Measurements from ENCODE around the gene ZC3H18.
"Not testable (repeated sequence)": the region's sequence is repeated elsewhere in the genome, so short reads cannot be mapped to it uniquely, and the experiment has no call there.

The ZC3H18 gene

GRCh38 chr16:88654363-88655052, 84.3 kb downstream of the ZC3H18 start:
- no peak for DNase-seq (ENCODE audit: low read depth)

- no peak for DNase-seq (ENCODE audit: low read depth)
Observed at GRCh38 chr16:88655053-88655732, 85.0 kb downstream of the ZC3H18 start.

- no peak for DNase-seq (ENCODE audit: low read depth)
Observed at GRCh38 chr16:88655733-88656281, 85.6 kb downstream of the ZC3H18 start.

- no peak for DNase-seq (ENCODE audit: low read depth)
Observed at GRCh38 chr16:88656291-88656980, 86.2 kb downstream of the ZC3H18 start.

GRCh38 chr16:88657371-88657770, 87.2 kb downstream of the ZC3H18 start:
- no peak for DNase-seq (ENCODE audit: low read depth)

- DNase-seq (ENCODE audit: low read depth), result no peak
Observed at GRCh38 chr16:88658714-88659113, 88.5 kb downstream of the ZC3H18 start.

GRCh38 chr16:88659160-88659559, 89.0 kb downstream of the ZC3H18 start:
- DNase-seq (ENCODE audit: low read depth), result no peak

GRCh38 chr16:88661468-88661867, 91.3 kb downstream of the ZC3H18 start:
- DNase-seq (ENCODE audit: low read depth), result no peak

- DNase-seq (ENCODE audit: low read depth), result no peak
Observed at GRCh38 chr16:88662222-88662842, 92.1 kb downstream of the ZC3H18 start.

GRCh38 chr16:88662843-88663606, 92.8 kb downstream of the ZC3H18 start, which contains the start of gene MVD:
MVD (minus strand) TSS chr16:88663091; CDS start chr16:88663080, 11 bp downstream.
- peak; percentile 95 for DNase-seq (ENCODE audit: low read depth)

- no peak for DNase-seq (ENCODE audit: low read depth)
Observed at GRCh38 chr16:88665148-88665547, 94.9 kb downstream of the ZC3H18 start.

- no peak for DNase-seq (ENCODE audit: low read depth)
Observed at GRCh38 chr16:88665570-88665969, 95.4 kb downstream of the ZC3H18 start.

- DNase-seq (ENCODE audit: low read depth), result no peak
Observed at GRCh38 chr16:88667461-88667860, 97.3 kb downstream of the ZC3H18 start.

- not testable (repeated sequence) for DNase-seq (ENCODE audit: low read depth)
Observed at GRCh38 chr16:88669493-88669892, 99.3 kb downstream of the ZC3H18 start.

GRCh38 chr16:88669980-88670379, 99.8 kb downstream of the ZC3H18 start:
- DNase-seq (ENCODE audit: low read depth), result peak; percentile 61

- DNase-seq (ENCODE audit: low read depth), result no peak
Observed at GRCh38 chr16:88671806-88672205, 101.6 kb downstream of the ZC3H18 start.

GRCh38 chr16:88672776-88673175, 102.6 kb downstream of the ZC3H18 start:
- DNase-seq (ENCODE audit: low read depth), result no peak

GRCh38 chr16:88673716-88674379, 103.6 kb downstream of the ZC3H18 start:
- DNase-seq (ENCODE audit: low read depth), result no peak

- DNase-seq (ENCODE audit: low read depth), result no peak
Observed at GRCh38 chr16:88676502-88677242, 106.5 kb downstream of the ZC3H18 start.

- no peak for DNase-seq (ENCODE audit: low read depth)
Observed at GRCh38 chr16:88677721-88678120, 107.5 kb downstream of the ZC3H18 start.

All from stromal cell of bone marrow (primary cell).